GM23338 (cell line): ENCODE results near the gene NSMCE1. TPM values are rescaled to one million over a fixed set of nuclear protein-coding genes. Genes with fewer than 3 reads are reported as not detected.

ENCODE experiments used
- ATAC-seq: fragments of 200-7000 bp; cut with Tn5 transposase; 3 replicates; pipeline ENCODE4 v1.9.1; 2020
- DNase-seq: peaks from one replicate; pipeline ENCODE4 v3.0.0-alpha.2; 2015; ENCODE audit warnings: low spot score
- H2AFZ ChIP-seq: fragments of 200-600 bp; sonication (generic); 2 replicates; pipeline ENCODE4 v1.8.0; 2016; ENCODE audit warnings: antibody characterized with exemption, mild to moderate bottlenecking, moderate library complexity
- H3F3A ChIP-seq: fragments of 200-600 bp; sonication (generic); replicated peaks from 2 replicates; pipeline ENCODE4 v1.8.0; 2017; ENCODE audit warnings: antibody characterized with exemption, mixed run types, low read depth
- H3K27ac ChIP-seq: fragments of 200-600 bp; sonication (generic); 2 replicates; pipeline ENCODE4 v1.6.1; 2016; ENCODE audit warnings: low read depth
- H3K27me3 ChIP-seq: fragments of 200-600 bp; sonication (generic); 2 replicates; pipeline ENCODE4 v1.8.0; 2016; ENCODE audit warnings: mild to moderate bottlenecking, mixed run types, moderate library complexity; ENCODE audit not compliant: insufficient read depth
- H3K36me3 ChIP-seq: fragments of 200-600 bp; sonication (generic); 2 replicates; pipeline ENCODE4 v1.8.0; 2016; ENCODE audit warnings: mild to moderate bottlenecking; ENCODE audit not compliant: insufficient read depth
- H3K4me1 ChIP-seq: fragments of 200-600 bp; sonication (generic); 2 replicates; pipeline ENCODE4 v1.8.0; 2016; ENCODE audit warnings: mild to moderate bottlenecking, moderate library complexity; ENCODE audit not compliant: insufficient read depth
- H3K4me2 ChIP-seq: fragments of 200-600 bp; sonication (generic); 2 replicates; pipeline ENCODE4 v1.7.1; 2017; ENCODE audit warnings: mixed run types
- H3K4me3 ChIP-seq: fragments of 200-600 bp; sonication (generic); 2 replicates; pipeline ENCODE4 v1.6.1; 2016; ENCODE audit warnings: mixed run types
- H3K79me2 ChIP-seq: fragments of 200-600 bp; sonication (generic); replicated peaks from 2 replicates; pipeline ENCODE4 v1.8.0; 2017; ENCODE audit warnings: mild to moderate bottlenecking; ENCODE audit not compliant: insufficient read depth
- H3K9me2 ChIP-seq: fragments of 200-600 bp; sonication (generic); 2 replicates; pipeline ENCODE4 v1.8.0; 2017; ENCODE audit not compliant: insufficient read depth
- H4K20me1 ChIP-seq: fragments of 200-600 bp; sonication (generic); replicated peaks from 2 replicates; pipeline ENCODE4 v1.8.0; 2017; ENCODE audit warnings: mild to moderate bottlenecking; ENCODE audit not compliant: insufficient read depth
- H3K27ac Mint-ChIP-seq: 2 replicates; pipeline ENCODE4 v1.8.0; 2020; ENCODE audit warnings: inconsistent platforms, mild to moderate bottlenecking, moderate library complexity, mixed read lengths
- H3K27me3 Mint-ChIP-seq: 3 replicates; pipeline ENCODE4 v1.8.0; 2022; ENCODE audit warnings: low read depth, mild to moderate bottlenecking, moderate library complexity, mixed read lengths, inconsistent platforms; ENCODE audit not compliant: insufficient read depth, poor library complexity
- H3K36me3 Mint-ChIP-seq: 3 replicates; pipeline ENCODE4 v1.8.0; 2021; ENCODE audit warnings: low read depth, mild to moderate bottlenecking, inconsistent platforms, moderate library complexity, mixed read lengths
- H3K4me1 Mint-ChIP-seq: 3 replicates; pipeline ENCODE4 v1.8.0; 2020; ENCODE audit warnings: mild to moderate bottlenecking, inconsistent platforms, mixed read lengths
- H3K4me3 Mint-ChIP-seq: 3 replicates; pipeline ENCODE4 v1.8.0; 2021; ENCODE audit warnings: moderate library complexity, mild to moderate bottlenecking, inconsistent platforms, mixed read lengths
- H3K9me3 Mint-ChIP-seq: 3 replicates; pipeline ENCODE4 v1.8.0; 2020; ENCODE audit warnings: moderate library complexity, mild to moderate bottlenecking, inconsistent platforms, mixed read lengths
- CREB1 ChIP-seq: fragments of 250-450 bp; sonication (Bioruptor Pico); IDR thresholded peaks from 2 replicates; pipeline ENCODE4 v1.5.0; 2020; ENCODE audit warnings: low read depth, mild to moderate bottlenecking, moderate library complexity
- NANOG ChIP-seq: IDR thresholded peaks from 2 replicates; pipeline ENCODE4 v1.6.1; 2016; ENCODE audit warnings: antibody characterized with exemption, borderline replicate concordance
- STAT1 ChIP-seq: IDR thresholded peaks from one replicate; pipeline ENCODE4 v1.6.1; 2016; ENCODE audit warnings: antibody characterized with exemption; ENCODE audit not compliant: unreplicated experiment
- ZNF331 ChIP-seq: fragments of 250-450 bp; sonication (Bioruptor Pico); IDR thresholded peaks from 2 replicates; pipeline ENCODE4 v1.5.0; 2020; ENCODE audit warnings: low read depth, mild to moderate bottlenecking, moderate library complexity
- ZNF462 ChIP-seq: fragments of 250-450 bp; sonication (Bioruptor Pico); IDR thresholded peaks from 2 replicates; pipeline ENCODE4 v1.5.0; 2020; ENCODE audit warnings: mild to moderate bottlenecking, moderate library complexity
- polyA plus RNA-seq: library from polyadenylated mRNA; unstranded; fragments of >200 nt; fragmentation: Nextera tagmentation; extraction: Ambion mirVana; gene quantifications from 2 replicates; pipeline ENCODE4 v1.2.1, GENCODE V29; 2016
- total RNA-seq: library from RNA; depleted of rRNA; stranded (reverse); fragments of >200 nt; shearing (Covaris generic); gene quantifications from 2 replicates; pipeline ENCODE4 v1.2.3, GENCODE V29; 2014

NSMCE1 gene
- total and polyA plus RNA-seq, 2 experiments from 2014 or later: 30.6 to 50.8 TPM

DNA sequence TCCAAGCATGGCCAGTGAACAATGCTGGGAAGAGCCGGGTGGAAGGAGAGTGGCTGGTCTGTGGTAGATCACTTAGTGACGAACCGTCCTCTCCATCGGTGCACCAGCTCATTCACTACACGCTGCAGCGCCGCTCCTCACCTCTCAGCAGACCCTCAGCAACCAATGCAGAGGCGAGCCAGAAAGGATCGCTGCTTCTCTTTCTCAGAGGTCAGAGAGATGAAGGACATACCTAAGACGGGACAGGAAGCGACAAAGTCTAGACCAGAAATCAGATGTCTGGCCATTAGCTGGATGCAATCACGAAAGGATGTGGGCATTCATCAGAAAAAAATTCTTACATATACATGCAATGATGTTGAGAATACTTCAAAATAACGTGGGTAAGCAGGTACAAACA, 26.9 kb downstream of the NSMCE1 start:
- Mint-ChIP-seq H3K4me1 (peaks cover 41% of the 10 kb centered on the region), H3K27me3 (peaks cover 6% of the 10 kb centered on the region), H3K36me3 (no peaks in the 10 kb centered on the region), H3K9me3 (no peaks in the 10 kb centered on the region; the same call in 2 of the 3 replicates), H3K27ac (no peak overlapping the region), H3K4me3 (no peak overlapping the region)
- Histone ChIP-seq H3K79me2 (no peaks in the 10 kb centered on the region), H3K36me3 (no peaks in the 10 kb centered on the region), H3K27me3 (no peaks in the 10 kb centered on the region), H3K4me2 (no peak overlapping the region), H4K20me1 (no peaks in the 10 kb centered on the region), H2AFZ (no peak overlapping the region), H3F3A (no peaks in the 10 kb centered on the region), H3K27ac (no peak overlapping the region), H3K4me1 (peaks cover 10% of the 10 kb centered on the region), H3K9me2 (no peaks in the 10 kb centered on the region), H3K4me3 (no peak overlapping the region)
- no peak for DNase-seq
- ATAC-seq: no peak
- TF ChIP-seq ZNF331 (no peak), NANOG (no peak), ZNF462 (CRISPR knock-in tag) (no peak)

DNA sequence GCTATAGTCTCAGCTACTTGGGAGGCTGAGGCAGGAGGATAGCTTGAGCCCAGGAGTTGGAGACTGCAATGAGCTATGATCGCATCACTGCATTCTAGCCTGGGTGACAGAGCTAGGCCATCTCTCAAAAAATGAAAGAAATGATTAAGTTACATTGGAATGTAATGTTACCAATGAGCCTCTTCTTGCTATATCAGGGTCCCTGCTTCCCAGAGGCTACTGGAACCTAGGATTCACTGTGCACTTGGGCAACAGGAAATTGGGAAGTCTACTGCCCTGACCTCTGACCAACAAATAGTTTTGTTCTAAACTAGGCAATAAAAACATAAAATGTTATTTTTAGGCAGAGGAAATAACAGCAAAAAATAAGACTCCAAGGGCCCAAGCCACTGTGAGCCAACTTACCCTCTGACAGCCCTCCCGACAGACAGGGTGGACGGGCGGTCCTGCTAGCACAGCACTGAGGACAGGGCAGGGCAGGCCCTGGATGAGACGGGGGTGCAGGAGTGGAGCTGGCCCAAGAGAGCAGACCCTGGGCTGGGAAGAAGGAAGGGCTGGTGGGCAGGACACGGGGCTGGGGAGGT, 27.5 kb downstream of the NSMCE1 start:
- Mint-ChIP-seq H3K36me3 (no peaks in the 10 kb centered on the region), H3K4me1 (peaks cover 42% of the 10 kb centered on the region), H3K27ac (no peak overlapping the region), H3K9me3 (no peaks in the 10 kb centered on the region; the same call in 2 of the 3 replicates), H3K4me3 (no peak overlapping the region), H3K27me3 (peaks cover 6% of the 10 kb centered on the region)
- Histone ChIP-seq H3K27me3 (no peaks in the 10 kb centered on the region), H3K9me2 (no peaks in the 10 kb centered on the region), H3K27ac (no peak overlapping the region), H3K4me3 (no peak overlapping the region), H2AFZ (no peak overlapping the region), H3K4me1 (peaks cover 10% of the 10 kb centered on the region), H3K36me3 (no peaks in the 10 kb centered on the region), H3F3A (no peaks in the 10 kb centered on the region), H3K79me2 (no peaks in the 10 kb centered on the region), H4K20me1 (no peaks in the 10 kb centered on the region), H3K4me2 (no peak overlapping the region)
- TF ChIP-seq ZNF331 (no peak), STAT1 (no peak), CREB1 (no peak)
- ATAC-seq: no peak
- no peak for DNase-seq
